H9 (cell line): ENCODE measurements around the gene GNGT2. TPM values are rescaled to one million over a fixed set of nuclear protein-coding genes. Genes with fewer than 3 reads are reported as not detected.
A peak's percentile ranks its signal among the peaks of the same experiment; 100 is the strongest.

Source experiments
- DNase-seq: peaks from one replicate; pipeline ENCODE4 v3.0.0-alpha.2; 2017
- H2AFZ ChIP-seq: one replicate; pipeline ENCODE4 v1.6.1; 2013; ENCODE audit warnings: mild to moderate bottlenecking, low read length, control low read depth, moderate library complexity
- H2AK5ac ChIP-seq: 2 replicates; pipeline ENCODE4 v1.6.1; 2013; ENCODE audit warnings: low read length, control low read depth, mixed read lengths; ENCODE audit not compliant: insufficient read length
- H2BK120ac ChIP-seq: one replicate; pipeline ENCODE4 v1.6.1; 2013; ENCODE audit warnings: low read depth, mild to moderate bottlenecking, low read length, control low read depth, inconsistent platforms; ENCODE audit not compliant: poor library complexity, severe bottlenecking
- H2BK12ac ChIP-seq: 2 replicates; pipeline ENCODE4 v1.6.1; 2013; ENCODE audit warnings: low read length, control low read depth, mixed read lengths, low read depth; ENCODE audit not compliant: insufficient read length
- H2BK15ac ChIP-seq: 2 replicates; pipeline ENCODE4 v1.6.1; 2013; ENCODE audit warnings: low read depth, low read length, control low read depth
- H2BK20ac ChIP-seq: one replicate; pipeline ENCODE4 v1.6.1; 2013; ENCODE audit warnings: low read depth, mild to moderate bottlenecking, low read length, control low read depth, inconsistent platforms; ENCODE audit not compliant: poor library complexity, severe bottlenecking
- H2BK5ac ChIP-seq: 2 replicates; pipeline ENCODE4 v1.6.1; 2013; ENCODE audit warnings: low read length, control low read depth, mixed read lengths; ENCODE audit not compliant: insufficient read length
- H3K14ac ChIP-seq: 2 replicates; pipeline ENCODE4 v1.6.1; 2013; ENCODE audit warnings: low read length, control low read depth; ENCODE audit not compliant: insufficient read depth
- H3K18ac ChIP-seq: 2 replicates; pipeline ENCODE4 v1.6.1; 2013; ENCODE audit warnings: low read depth, mild to moderate bottlenecking, mixed read lengths, low read length, control low read depth; ENCODE audit not compliant: insufficient read length
- H3K23ac ChIP-seq: 2 replicates; pipeline ENCODE4 v1.6.1; 2013; ENCODE audit warnings: low read length, control low read depth, mixed read lengths, low read depth; ENCODE audit not compliant: insufficient read length
- H3K23me2 ChIP-seq: 2 replicates; pipeline ENCODE4 v1.6.1; 2013; ENCODE audit warnings: low read depth, mild to moderate bottlenecking, mixed read lengths, low read length, control low read depth; ENCODE audit not compliant: insufficient read length, poor library complexity, severe bottlenecking
- H3K27ac ChIP-seq: 2 replicates; pipeline ENCODE4 v1.5.1; 2013; ENCODE audit warnings: low read length, control low read depth, mixed read lengths, low read depth; ENCODE audit not compliant: insufficient read length
- H3K27me3 ChIP-seq: 2 replicates; pipeline ENCODE4 v1.6.1; 2013; ENCODE audit warnings: low read length, control low read depth, inconsistent platforms; ENCODE audit not compliant: insufficient read depth
- H3K4ac ChIP-seq: 2 replicates; pipeline ENCODE4 v1.6.1; 2013; ENCODE audit warnings: low read depth, mild to moderate bottlenecking, control low read depth, inconsistent platforms, low read length, moderate library complexity
- H3K4me1 ChIP-seq: 2 replicates; pipeline ENCODE4 v1.6.1; 2013; ENCODE audit warnings: low read length, control low read depth, inconsistent platforms; ENCODE audit not compliant: insufficient read depth
- H3K4me2 ChIP-seq: 2 replicates; pipeline ENCODE4 v1.6.1; 2013; ENCODE audit warnings: low read length, control low read depth, mixed read lengths; ENCODE audit not compliant: insufficient read length, insufficient read depth
- H3K56ac ChIP-seq: 2 replicates; pipeline ENCODE4 v1.6.1; 2013; ENCODE audit warnings: low read depth, mild to moderate bottlenecking, mixed read lengths, low read length, control low read depth; ENCODE audit not compliant: insufficient read length
- H3K79me1 ChIP-seq: 2 replicates; pipeline ENCODE4 v1.6.1; 2013; ENCODE audit warnings: low read depth, mild to moderate bottlenecking, moderate library complexity, low read length, control low read depth, inconsistent platforms; ENCODE audit not compliant: insufficient read depth, poor library complexity, severe bottlenecking
- H3K79me2 ChIP-seq: 2 replicates; pipeline ENCODE4 v1.6.1; 2013; ENCODE audit warnings: low read length, control low read depth, inconsistent platforms; ENCODE audit not compliant: insufficient read depth
- H3K9ac ChIP-seq: 2 replicates; pipeline ENCODE4 v1.6.1; 2013; ENCODE audit warnings: low read length, control low read depth, mixed read lengths; ENCODE audit not compliant: insufficient read length; ENCODE audit errors: extremely low read depth
- H3K9me3 ChIP-seq: one replicate; pipeline ENCODE4 v1.6.1; 2013; ENCODE audit warnings: low read depth, low read length, inconsistent platforms; ENCODE audit not compliant: control insufficient read depth
- H3T11ph ChIP-seq: one replicate; pipeline ENCODE4 v1.6.1; 2013; ENCODE audit warnings: mild to moderate bottlenecking, low read length, control low read depth, inconsistent platforms
- H4K20me1 ChIP-seq: one replicate; pipeline ENCODE4 v1.6.1; 2013; ENCODE audit not compliant: control insufficient read depth, insufficient read length, insufficient read depth
- H4K5ac ChIP-seq: 2 replicates; pipeline ENCODE4 v1.6.1; 2013; ENCODE audit warnings: low read depth, mild to moderate bottlenecking, mixed read lengths, low read length, control low read depth; ENCODE audit not compliant: insufficient read length
- H4K8ac ChIP-seq: replicated peaks from 2 replicates; pipeline ENCODE4 v1.6.1; 2013; ENCODE audit warnings: low read length, control low read depth, mixed read lengths, low read depth; ENCODE audit not compliant: insufficient read length
- H4K91ac ChIP-seq: 2 replicates; pipeline ENCODE4 v1.6.1; 2013; ENCODE audit warnings: low read depth, mild to moderate bottlenecking, moderate library complexity, mixed read lengths, low read length, control low read depth; ENCODE audit not compliant: insufficient read length
- H3K27ac Mint-ChIP-seq, 3 experiments: 2 replicates in 2 of 3; 3 replicates in 1 of 3; pipeline ENCODE4 v1.8.0; 2020 to 2021; ENCODE audit warnings: mixed read lengths in 3 of 3, mild to moderate bottlenecking in 1 of 3, moderate library complexity in 1 of 3
- H3K27me3 Mint-ChIP-seq: 2 replicates; pipeline ENCODE4 v1.8.0; 2021; ENCODE audit warnings: low read depth, mild to moderate bottlenecking, moderate library complexity, mixed read lengths
- H3K36me3 Mint-ChIP-seq, 3 experiments: 2 replicates in 2 of 3; 3 replicates in 1 of 3; pipeline ENCODE4 v1.8.0; 2020 to 2021; ENCODE audit warnings: low read depth in 3 of 3, mixed read lengths in 3 of 3; ENCODE audit not compliant: insufficient read depth in 1 of 3
- H3K4me1 Mint-ChIP-seq, 2 experiments: 2 replicates each; pipeline ENCODE4 v1.8.0; 2020; ENCODE audit warnings: mixed read lengths in 2 of 2
- H3K4me3 Mint-ChIP-seq, 2 experiments: 2 replicates in 1 of 2; 3 replicates in 1 of 2; pipeline ENCODE4 v1.8.0; 2020 to 2021; ENCODE audit warnings: mild to moderate bottlenecking in 2 of 2, mixed read lengths in 2 of 2, moderate library complexity in 1 of 2
- H3K9me3 Mint-ChIP-seq, 2 experiments: 2 replicates in 1 of 2; 3 replicates in 1 of 2; pipeline ENCODE4 v1.8.0; 2020; ENCODE audit warnings: mild to moderate bottlenecking in 2 of 2, mixed read lengths in 2 of 2, moderate library complexity in 1 of 2
- CTCF ChIP-seq: fragments of 200-600 bp; sonication (generic); conservative IDR thresholded peaks from 3 replicates; pipeline ENCODE4 v1.8.0; 2021; ENCODE audit warnings: antibody characterized with exemption, mild to moderate bottlenecking
- WGBS: extraction: QIAGEN DNeasy Blood & Tissue Kit; methylation state at CpG from one replicate; pipeline ENCODE4 v1.1.7; 2013; ENCODE audit warnings: missing lambda C conversion rate, low lambda C conversion rate, mixed read lengths; ENCODE audit not compliant: insufficient read length; ENCODE audit errors: extremely low coverage; 5-methylcytosine and 5-hydroxymethylcytosine counted together
- total RNA-seq: library from RNA; stranded (reverse); gene quantifications from 2 replicates; pipeline ENCODE4 v1.2.1, GENCODE V29; 2021

The GNGT2 gene
- total RNA-seq, 1 experiment from 2014 or later, result 0.42 TPM

GRCh38 chr17:49190932-49191331 lies 19.4 kb downstream of the GNGT2 start:
- no peak overlapping the region for H4K5ac ChIP-seq
- H3K23me2 ChIP-seq, result peaks cover 6% of the 10 kb centered on the region
- H3K9ac ChIP-seq, result no peak overlapping the region
- Mint-ChIP-seq H3K27me3 (peaks cover 5% of the 10 kb centered on the region), H3K4me1 (peaks cover 8 to 10% of the 10 kb centered on the region in 2 experiments), H3K36me3 (peaks cover 1 to 5% (median 4%) of the 10 kb centered on the region in 3 experiments; a peak in 5 of 7 replicates), H3K9me3 (peaks cover 5 to 6% of the 10 kb centered on the region in 2 experiments), H3K4me3 (peak overlapping the region; percentile 45 to 72), H3K27ac (no peak overlapping the region)
- no peak overlapping the region for H3T11ph ChIP-seq
- no peak overlapping the region for H2BK20ac ChIP-seq
- H2BK120ac ChIP-seq, result no peak overlapping the region
- TF ChIP-seq CTCF, result no peak
- H3K9me3 ChIP-seq, result no peaks in the 10 kb centered on the region
- H3K4me2 ChIP-seq, result no peak overlapping the region
- WGBS, result no CpG with 5 or more reads among the region's 4 CpGs
- H3K4ac ChIP-seq, result no peak overlapping the region
- no peak overlapping the region for H2BK5ac ChIP-seq
- H2BK12ac ChIP-seq, result no peak overlapping the region
- H3K56ac ChIP-seq, result no peak overlapping the region
- no peaks in the 10 kb centered on the region for H3K27me3 ChIP-seq
- no peaks in the 10 kb centered on the region for H3K79me1 ChIP-seq
- no peak overlapping the region for H3K14ac ChIP-seq
- no peak overlapping the region for H2BK15ac ChIP-seq
- H3K27ac ChIP-seq, result no peak overlapping the region
- H3K4me1 ChIP-seq, result no peaks in the 10 kb centered on the region; the same call in 1 of the 2 replicates
- no peaks in the 10 kb centered on the region for H4K20me1 ChIP-seq
- no peak overlapping the region for H2AFZ ChIP-seq
- no peaks in the 10 kb centered on the region for H3K79me2 ChIP-seq
- DNase-seq, result no peak
- H4K8ac ChIP-seq, result no peak overlapping the region
- H3K18ac ChIP-seq, result no peak overlapping the region
- H4K91ac ChIP-seq, result no peak overlapping the region
- no peak overlapping the region for H2AK5ac ChIP-seq
- H3K23ac ChIP-seq, result no peak overlapping the region
